ENCODE measurements around the gene KRT80.
A peak's percentile ranks its signal among the peaks of the same experiment; 100 is the strongest.

Gene KRT80

GRCh38 chr12:52228366-52228765 lies 36.6 kb upstream of the KRT80 start:
- DNase-seq (ENCODE audit: low read depth) = no peak
- no peak for TF ChIP-seq CTCF (conservative IDR thresholded peaks at IDR 0.05; ENCODE audit: control insufficient read depth, insufficient read depth, low read depth, low read length)
- no peak overlapping the region for H3K4me3 ChIP-seq (ENCODE audit: control insufficient read depth, low read depth, low read length)

GRCh38 chr12:52227606-52228166 lies 35.9 kb upstream of the KRT80 start:
- no peak for TF ChIP-seq CTCF (conservative IDR thresholded peaks at IDR 0.05; ENCODE audit: control insufficient read depth, insufficient read depth, low read depth, low read length)
- no peak for DNase-seq (ENCODE audit: low read depth)
- no peak overlapping the region for H3K4me3 ChIP-seq (ENCODE audit: control insufficient read depth, low read depth, low read length)

GRCh38 chr12:52226446-52226845 lies 34.6 kb upstream of the KRT80 start:
- no peak for DNase-seq (ENCODE audit: low read depth)
- TF ChIP-seq CTCF (conservative IDR thresholded peaks at IDR 0.05; ENCODE audit: control insufficient read depth, insufficient read depth, low read depth, low read length) = no peak
- no peak overlapping the region for H3K4me3 ChIP-seq (ENCODE audit: control insufficient read depth, low read depth, low read length)

- no peak overlapping the region for H3K4me3 ChIP-seq (ENCODE audit: control insufficient read depth, low read depth, low read length)
- no peak for DNase-seq (ENCODE audit: low read depth)
- TF ChIP-seq CTCF (conservative IDR thresholded peaks at IDR 0.05; ENCODE audit: control insufficient read depth, insufficient read depth, low read depth, low read length) = no peak
Observed at GRCh38 chr12:52225752-52226151, 33.9 kb upstream of the KRT80 start.

- no peak overlapping the region for H3K4me3 ChIP-seq (ENCODE audit: control insufficient read depth, low read depth, low read length)
- TF ChIP-seq CTCF (conservative IDR thresholded peaks at IDR 0.05; ENCODE audit: control insufficient read depth, insufficient read depth, low read depth, low read length) = no peak
- DNase-seq (ENCODE audit: low read depth) = peak; percentile 57
Observed at GRCh38 chr12:52224151-52224550, 32.3 kb upstream of the KRT80 start.

GRCh38 chr12:52223406-52224039 lies 31.7 kb upstream of the KRT80 start:
- peak; percentile 65 for DNase-seq (ENCODE audit: low read depth)
- no peak for TF ChIP-seq CTCF (conservative IDR thresholded peaks at IDR 0.05; ENCODE audit: control insufficient read depth, insufficient read depth, low read depth, low read length)
- no peak overlapping the region for H3K4me3 ChIP-seq (ENCODE audit: control insufficient read depth, low read depth, low read length)
